PC-9 (cell line): ENCODE results near the gene ARSG. TPM values are rescaled to one million over a fixed set of nuclear protein-coding genes. Genes with fewer than 3 reads are reported as not detected.

Experiments
- BruUV-seq: library from RNA; stranded (reverse); fragments of 400-500 nt; replicated peaks from 2 replicates; lab custom pipeline; 2021; lab: Mats Ljungman, UMichigan
- CTCF ChIA-PET: fragments of 300-600 bp; sonication (Branson Sonifier 250); formaldehyde crosslinking; loops from one replicate; lab custom pipeline; 2022; ENCODE audit warnings: antibody characterized with exemption; lab: Charles Lee
- POLR2A ChIA-PET: fragments of 300-600 bp; sonication (Branson Sonifier 250); formaldehyde crosslinking; loops from one replicate; lab custom pipeline; 2022; ENCODE audit warnings: antibody characterized with exemption; ENCODE audit not compliant: unreplicated experiment; lab: Charles Lee
- DNase-seq, 2 experiments: peaks; one replicate each; pipeline versions ENCODE4 v3.0.0 to v3.0.0-alpha.2; 2015 to 2022; ENCODE audit warnings: mixed read lengths in 1 of 2
- H2AFZ ChIP-seq: fragments of 200-600 bp; sonication (generic); 2 replicates; pipeline ENCODE4 v1.8.1; 2017; ENCODE audit warnings: antibody characterized with exemption
- H3F3A ChIP-seq: fragments of 200-600 bp; sonication (generic); 2 replicates; pipeline ENCODE4 v1.8.1; 2017; ENCODE audit warnings: antibody characterized with exemption, mild to moderate bottlenecking, low read depth; ENCODE audit not compliant: insufficient read depth
- H3K27ac ChIP-seq: fragments of 200-600 bp; sonication (generic); 2 replicates; pipeline ENCODE4 v1.6.1; 2016; ENCODE audit warnings: mixed run types
- H3K27me3 ChIP-seq: fragments of 200-600 bp; sonication (generic); 2 replicates; pipeline ENCODE4 v1.6.1; 2016; ENCODE audit warnings: low read depth, mixed run types; ENCODE audit not compliant: insufficient read depth
- H3K36me3 ChIP-seq: fragments of 200-600 bp; sonication (generic); 2 replicates; pipeline ENCODE4 v1.6.1; 2016; ENCODE audit warnings: low read depth, mixed run types
- H3K4me1 ChIP-seq: fragments of 200-600 bp; sonication (generic); replicated peaks from 2 replicates; pipeline ENCODE4 v1.6.1; 2016; ENCODE audit warnings: mixed run types; ENCODE audit not compliant: insufficient read depth
- H3K4me2 ChIP-seq: fragments of 200-600 bp; sonication (generic); 2 replicates; pipeline ENCODE4 v1.6.1; 2017; ENCODE audit warnings: mixed run types
- H3K4me3 ChIP-seq: fragments of 200-600 bp; sonication (generic); 2 replicates; pipeline ENCODE4 v1.6.1; 2016; ENCODE audit warnings: mixed run types
- H3K79me2 ChIP-seq: fragments of 200-600 bp; sonication (generic); 2 replicates; pipeline ENCODE4 v1.6.1; 2017; ENCODE audit warnings: low read depth, mixed run types
- H3K9me2 ChIP-seq: fragments of 200-600 bp; sonication (generic); 2 replicates; pipeline ENCODE4 v1.8.1; 2017; ENCODE audit warnings: mild to moderate bottlenecking; ENCODE audit not compliant: insufficient read depth
- H3K9me3 ChIP-seq: fragments of 200-600 bp; sonication (generic); 2 replicates; pipeline ENCODE4 v1.8.1; 2016; ENCODE audit warnings: low read depth; ENCODE audit not compliant: insufficient read depth
- H4K20me1 ChIP-seq: fragments of 200-600 bp; sonication (generic); 2 replicates; pipeline ENCODE4 v1.8.1; 2017; ENCODE audit not compliant: insufficient read depth
- CTCF ChIP-seq: fragments of 200-600 bp; sonication (generic); conservative IDR thresholded peaks from 2 replicates; pipeline ENCODE4 v1.6.1; 2017; ENCODE audit warnings: mixed run types, antibody characterized with exemption, mild to moderate bottlenecking, moderate library complexity
- EZH2 ChIP-seq: fragments of 200-600 bp; sonication (generic); IDR thresholded peaks from 2 replicates; pipeline ENCODE4 v1.8.0; 2017; ENCODE audit warnings: antibody characterized with exemption, low read depth
- intact Hi-C: fragments of 100-400 bp; cut with micrococcal nuclease; formaldehyde crosslinking; loops from one replicate; pipeline ENCODE4 v1.10.0; 2022; ENCODE audit not compliant: unreplicated experiment
- total RNA-seq: library from RNA; stranded (reverse); gene quantifications from 2 replicates; pipeline ENCODE4 v1.2.3, GENCODE V29; 2021

The ARSG gene
- total RNA-seq, 1 experiment from 2014 or later = 4.0 TPM

- no peak for TF ChIP-seq EZH2
- TF ChIP-seq CTCF = 0 out of 2 replicates have a peak, but pooled peaks have one; percentile 9
- Histone ChIP-seq H3K79me2 (peaks cover 3% of the 10 kb centered on the region; the same call in 1 of the 2 replicates), H3K4me2 (peak overlapping the region; percentile 81), H4K20me1 (no peaks in the 10 kb centered on the region), H3K27ac (peak overlapping the region; percentile 58), H3K27me3 (no peaks in the 10 kb centered on the region), H3K9me3 (no peaks in the 10 kb centered on the region), H3K36me3 (no peaks in the 10 kb centered on the region), H3K9me2 (no peaks in the 10 kb centered on the region), H3F3A (peaks cover 18% of the 10 kb centered on the region), H2AFZ (peak overlapping the region; percentile 86), H3K4me1 (peaks cover 20% of the 10 kb centered on the region), H3K4me3 (peak overlapping the region; percentile 76)
- intact Hi-C loops = loop anchor here (2.0 to 10.0 kb wide), 3 partner anchors 20 to 85 kb away; no protein-coding TSS in a partner anchor
- TSS peak; percentile 45 for BruUV-seq
- ChIA-PET CTCF (interaction anchor here (0.9 to 1.0 kb wide), 2 partner anchors 45 to 106 kb away, joined by 3 to 4 read pairs; no protein-coding TSS in a partner anchor), POLR2A (no interaction called here)
- no peak for DNase-seq
Observed at GRCh38 chr17:68292689-68293040, 1.4 kb downstream of the ARSG start.

- Histone ChIP-seq H3K9me3 (no peaks in the 10 kb centered on the region), H2AFZ (no peak overlapping the region), H3F3A (peaks cover 18% of the 10 kb centered on the region), H4K20me1 (no peaks in the 10 kb centered on the region), H3K36me3 (no peaks in the 10 kb centered on the region), H3K4me3 (no peak overlapping the region), H3K4me2 (no peak overlapping the region), H3K27me3 (no peaks in the 10 kb centered on the region), H3K27ac (no peak overlapping the region), H3K79me2 (peaks cover 3% of the 10 kb centered on the region; the same call in 1 of the 2 replicates), H3K9me2 (no peaks in the 10 kb centered on the region), H3K4me1 (peaks cover 20% of the 10 kb centered on the region)
- TF ChIP-seq EZH2 = no peak
- TF ChIP-seq CTCF = no peak
- ChIA-PET POLR2A (no interaction called here), CTCF (no interaction called here)
- intact Hi-C loops = loop anchor here (2.0 to 10.0 kb wide), 3 partner anchors 19 to 84 kb away; no protein-coding TSS in a partner anchor
- no TSS peak for BruUV-seq
- DNase-seq = no peak
Observed at GRCh38 chr17:68293490-68294195, 2.3 kb downstream of the ARSG start.

GRCh38 chr17:68294196-68294555, 2.9 kb downstream of the ARSG start:
- no peaks in the 10 kb centered on the region for H4K20me1 ChIP-seq
- peaks cover 18% of the 10 kb centered on the region for H3F3A ChIP-seq
- no peak overlapping the region for H2AFZ ChIP-seq
- DNase-seq = no peak
- intact Hi-C loops = loop anchor here (5.0 to 10.0 kb wide), 2 partner anchors 61 to 83 kb away; no protein-coding TSS in a partner anchor
- H3K9me2 ChIP-seq = no peaks in the 10 kb centered on the region
- TF ChIP-seq CTCF = no peak
- no peak for TF ChIP-seq EZH2
- H3K4me3 ChIP-seq = no peak overlapping the region
- no peak overlapping the region for H3K4me2 ChIP-seq
- no TSS peak for BruUV-seq
- no peaks in the 10 kb centered on the region for H3K27me3 ChIP-seq
- peaks cover 3% of the 10 kb centered on the region; the same call in 1 of the 2 replicates for H3K79me2 ChIP-seq
- H3K27ac ChIP-seq = no peak overlapping the region
- H3K4me1 ChIP-seq = peaks cover 20% of the 10 kb centered on the region
- no peaks in the 10 kb centered on the region for H3K9me3 ChIP-seq
- H3K36me3 ChIP-seq = no peaks in the 10 kb centered on the region
- POLR2A ChIA-PET = no interaction called here
- CTCF ChIA-PET = no interaction called here
